ENCODE results near the gene ZC3HAV1. TPM values are rescaled to one million over a fixed set of nuclear protein-coding genes. Genes with fewer than 3 reads are reported as not detected.
"Not testable (repeated sequence)": the region's sequence is repeated elsewhere in the genome, so short reads cannot be mapped to it uniquely, and the experiment has no call there.

ZC3HAV1 gene
- polyA plus RNA-seq, 1 of the 3 experiments (the other 2 are of a cell fraction) = 11.2 TPM

GRCh38 chr7:139103057-139103815 is 6.3 kb downstream of the ZC3HAV1 start:
- H3K9ac ChIP-seq = no peak overlapping the region
- no peaks in the 10 kb centered on the region for H3K9me3 ChIP-seq
- H2AFZ ChIP-seq (ENCODE audit: low read depth) = no peak overlapping the region
- H3K79me2 ChIP-seq (ENCODE audit: insufficient read depth) = peaks cover 73% of the 10 kb centered on the region
- H4K20me1 ChIP-seq (ENCODE audit: insufficient read depth) = no peaks in the 10 kb centered on the region
- CTCF ChIA-PET = interaction anchor here (1.0 to 1.4 kb wide), 3 partner anchors 8 to 42 kb away, joined by 3 to 5 read pairs (median 3); no protein-coding TSS in a partner anchor
- H3K4me3 ChIP-seq (ENCODE audit: low read depth in 2 of 2, low read length in 1 of 2) = no peak overlapping the region
- peaks cover 12% of the 10 kb centered on the region for H3F3A ChIP-seq (replicated peaks; ENCODE audit: insufficient read depth)
- TF ChIP-seq RCOR1 (IDR thresholded peaks at IDR 0.05; ENCODE audit: low read length) (no peak), NRF1 (IDR thresholded peaks at IDR 0.05; ENCODE audit: low read depth, low read length) (no peak), USF2 (IDR thresholded peaks at IDR 0.05; ENCODE audit: borderline replicate concordance, low read depth, low read length) (no peak), POLR2AphosphoS5 (IDR thresholded peaks at IDR 0.05; ENCODE audit: low read depth, low read length) (no peak), CTCF (IDR thresholded peaks at IDR 0.05) (no peak)
- H3K4me2 ChIP-seq = no peak overlapping the region
- 94% methylated on average over 5 of the region's 5 CpGs for WGBS (ENCODE audit: low lambda C conversion rate)
- H3K4me1 ChIP-seq (ENCODE audit: control insufficient read depth in 1 of 2, insufficient read depth in 2 of 2, low read depth in 1 of 2, low read length in 1 of 2) = peaks cover 7 to 16% of the 10 kb centered on the region in 2 experiments; a peak in 3 of 4 replicates
- H3K36me3 ChIP-seq (replicated peaks in 1 of 2; ENCODE audit: control insufficient read depth in 1 of 2, insufficient read depth in 2 of 2, low read length in 1 of 2) = no peaks in the 10 kb centered on the region
- H3K9me2 ChIP-seq = no peaks in the 10 kb centered on the region
- no peak overlapping the region for H3K27ac ChIP-seq (ENCODE audit: low read depth in 2 of 2, low read length in 1 of 2)
- DNase-seq = no peak
- POLR2A ChIA-PET = interaction anchor here (0.6 kb wide), 1 partner anchor 97 kb away, joined by 3 read pairs; no protein-coding TSS in a partner anchor
- no peaks in the 10 kb centered on the region for H3K27me3 ChIP-seq (ENCODE audit: insufficient read depth)

- H3K9me2 ChIP-seq; DNase-seq; H3K27me3 ChIP-seq (ENCODE audit: insufficient read depth); H3F3A ChIP-seq (replicated peaks; ENCODE audit: insufficient read depth); H3K4me1 ChIP-seq (ENCODE audit: control insufficient read depth in 1 of 2, insufficient read depth in 2 of 2, low read depth in 1 of 2, low read length in 1 of 2); H2AFZ ChIP-seq (ENCODE audit: low read depth); H3K4me2 ChIP-seq; H3K9me3 ChIP-seq; H4K20me1 ChIP-seq (ENCODE audit: insufficient read depth); POLR2A ChIA-PET; H3K27ac ChIP-seq (ENCODE audit: low read depth in 2 of 2, low read length in 1 of 2); H3K9ac ChIP-seq; H3K36me3 ChIP-seq (replicated peaks in 1 of 2; ENCODE audit: control insufficient read depth in 1 of 2, insufficient read depth in 2 of 2, low read length in 1 of 2); H3K4me3 ChIP-seq (ENCODE audit: low read depth in 2 of 2, low read length in 1 of 2): not testable (repeated sequence)
- 91% methylated on average over 4 of the region's 4 CpGs for WGBS (ENCODE audit: low lambda C conversion rate)
- CTCF ChIA-PET = interaction anchor here (0.9 kb wide), 1 partner anchor 8 kb away, joined by 4 read pairs; no protein-coding TSS in a partner anchor
- peaks cover 58% of the 10 kb centered on the region for H3K79me2 ChIP-seq (ENCODE audit: insufficient read depth)
Observed at GRCh38 chr7:139101637-139102158, 7.8 kb downstream of the ZC3HAV1 start.

All from SK-N-SH (cell line).